SK-N-SH (cell line): ENCODE results near the gene JMJD6.
A peak's percentile ranks its signal among the peaks of the same experiment; 100 is the strongest.

Experiments
- CHD2 ChIP-seq: fragments of 150-350 bp; IDR thresholded peaks from 2 replicates; pipeline ENCODE4 v1.6.1; 2018; ENCODE audit warnings: low read length; ENCODE audit not compliant: partially characterized antibody
- EP300 ChIP-seq, 2 experiments: IDR thresholded peaks; 2 replicates each; pipeline versions ENCODE4 v1.4.0 to v1.6.1; 2012; ENCODE audit warnings: borderline replicate concordance in 1 of 2, low read depth in 1 of 2, low read length in 1 of 2
- GABPA ChIP-seq: IDR thresholded peaks from 2 replicates; pipeline ENCODE4 v1.4.0; 2012; ENCODE audit warnings: low read depth, mild to moderate bottlenecking
- MXI1 ChIP-seq: IDR thresholded peaks from 2 replicates; pipeline ENCODE4 v1.6.1; 2012; ENCODE audit warnings: mild to moderate bottlenecking, low read depth, low read length, improper control_type of control experiment
- NFIC ChIP-seq: IDR thresholded peaks from 2 replicates; pipeline ENCODE4 v1.4.0; 2012; ENCODE audit warnings: borderline replicate concordance
- POLR2AphosphoS5 ChIP-seq: IDR thresholded peaks from 2 replicates; pipeline ENCODE4 v1.6.1; 2012; ENCODE audit warnings: low read depth, low read length
- SIN3A ChIP-seq: IDR thresholded peaks from 2 replicates; pipeline ENCODE4 v1.6.1; 2012; ENCODE audit warnings: low read depth, mild to moderate bottlenecking, low read length, moderate library complexity, borderline replicate concordance
- TCF12 ChIP-seq: IDR thresholded peaks from 2 replicates; pipeline ENCODE4 v1.4.0; 2012
- YY1 ChIP-seq: IDR thresholded peaks from 2 replicates; pipeline ENCODE4 v1.4.0; 2012; ENCODE audit warnings: low read depth, mild to moderate bottlenecking
- TF ChIP-seq, protein P1 (sequence below): fragments of 200-600 bp; sonication (generic); IDR thresholded peaks from 2 replicates; pipeline ENCODE4 v1.6.1; 2017; ENCODE audit warnings: antibody characterized with exemption, mild to moderate bottlenecking, moderate library complexity
- TF ChIP-seq, protein P2 (sequence below): fragments of 150-350 bp; IDR thresholded peaks from 2 replicates; pipeline ENCODE4 v1.6.1; 2017; ENCODE audit warnings: antibody characterized with exemption, low read length, low read depth, borderline replicate concordance
- TF ChIP-seq, protein P3 (sequence below): IDR thresholded peaks from 2 replicates; pipeline ENCODE4 v1.6.1; 2012; ENCODE audit warnings: mild to moderate bottlenecking, low read depth, low read length, moderate library complexity
- TF ChIP-seq, protein P4 (sequence below): IDR thresholded peaks from 2 replicates; pipeline ENCODE4 v1.4.0; 2012; ENCODE audit warnings: low read depth
- TF ChIP-seq, protein P5 (sequence below): IDR thresholded peaks from 2 replicates; pipeline ENCODE4 v1.4.0; 2012; ENCODE audit warnings: low read depth, borderline replicate concordance

DNA sequence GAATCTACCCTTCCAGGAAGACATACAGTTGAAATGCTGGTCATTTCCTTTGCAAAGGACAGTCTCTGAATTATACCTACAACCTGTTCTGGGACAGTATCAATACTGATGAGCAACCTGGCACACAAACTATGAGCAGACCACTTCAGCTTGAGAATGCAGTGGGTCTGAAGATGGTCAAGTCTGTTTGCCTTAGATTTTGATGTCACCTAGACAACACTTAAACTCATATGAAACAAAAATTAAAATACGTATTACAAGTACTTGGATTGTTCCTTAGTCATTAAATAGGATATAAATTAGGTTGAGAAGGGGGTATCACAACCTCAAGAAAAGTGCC lies 7.2 kb upstream of the JMJD6 start:
- TF ChIP-seq, protein P1, sequence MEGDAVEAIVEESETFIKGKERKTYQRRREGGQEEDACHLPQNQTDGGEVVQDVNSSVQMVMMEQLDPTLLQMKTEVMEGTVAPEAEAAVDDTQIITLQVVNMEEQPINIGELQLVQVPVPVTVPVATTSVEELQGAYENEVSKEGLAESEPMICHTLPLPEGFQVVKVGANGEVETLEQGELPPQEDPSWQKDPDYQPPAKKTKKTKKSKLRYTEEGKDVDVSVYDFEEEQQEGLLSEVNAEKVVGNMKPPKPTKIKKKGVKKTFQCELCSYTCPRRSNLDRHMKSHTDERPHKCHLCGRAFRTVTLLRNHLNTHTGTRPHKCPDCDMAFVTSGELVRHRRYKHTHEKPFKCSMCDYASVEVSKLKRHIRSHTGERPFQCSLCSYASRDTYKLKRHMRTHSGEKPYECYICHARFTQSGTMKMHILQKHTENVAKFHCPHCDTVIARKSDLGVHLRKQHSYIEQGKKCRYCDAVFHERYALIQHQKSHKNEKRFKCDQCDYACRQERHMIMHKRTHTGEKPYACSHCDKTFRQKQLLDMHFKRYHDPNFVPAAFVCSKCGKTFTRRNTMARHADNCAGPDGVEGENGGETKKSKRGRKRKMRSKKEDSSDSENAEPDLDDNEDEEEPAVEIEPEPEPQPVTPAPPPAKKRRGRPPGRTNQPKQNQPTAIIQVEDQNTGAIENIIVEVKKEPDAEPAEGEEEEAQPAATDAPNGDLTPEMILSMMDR, result no peak
- TF ChIP-seq POLR2AphosphoS5 (peak; percentile 4; the same call in 1 of the 2 replicates), GABPA (no peak), YY1 (no peak), CHD2 (no peak), EP300 (IDR thresholded peaks at IDR 0.05; ENCODE audit: borderline replicate concordance in 1 of 2, low read depth in 1 of 2, low read length in 1 of 2) (no peak), NFIC (no peak), SIN3A (no peak), TCF12 (no peak), MXI1 (no peak)
- TF ChIP-seq, protein P2, sequence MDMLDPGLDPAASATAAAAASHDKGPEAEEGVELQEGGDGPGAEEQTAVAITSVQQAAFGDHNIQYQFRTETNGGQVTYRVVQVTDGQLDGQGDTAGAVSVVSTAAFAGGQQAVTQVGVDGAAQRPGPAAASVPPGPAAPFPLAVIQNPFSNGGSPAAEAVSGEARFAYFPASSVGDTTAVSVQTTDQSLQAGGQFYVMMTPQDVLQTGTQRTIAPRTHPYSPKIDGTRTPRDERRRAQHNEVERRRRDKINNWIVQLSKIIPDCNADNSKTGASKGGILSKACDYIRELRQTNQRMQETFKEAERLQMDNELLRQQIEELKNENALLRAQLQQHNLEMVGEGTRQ, result no peak
- TF ChIP-seq, protein P3, sequence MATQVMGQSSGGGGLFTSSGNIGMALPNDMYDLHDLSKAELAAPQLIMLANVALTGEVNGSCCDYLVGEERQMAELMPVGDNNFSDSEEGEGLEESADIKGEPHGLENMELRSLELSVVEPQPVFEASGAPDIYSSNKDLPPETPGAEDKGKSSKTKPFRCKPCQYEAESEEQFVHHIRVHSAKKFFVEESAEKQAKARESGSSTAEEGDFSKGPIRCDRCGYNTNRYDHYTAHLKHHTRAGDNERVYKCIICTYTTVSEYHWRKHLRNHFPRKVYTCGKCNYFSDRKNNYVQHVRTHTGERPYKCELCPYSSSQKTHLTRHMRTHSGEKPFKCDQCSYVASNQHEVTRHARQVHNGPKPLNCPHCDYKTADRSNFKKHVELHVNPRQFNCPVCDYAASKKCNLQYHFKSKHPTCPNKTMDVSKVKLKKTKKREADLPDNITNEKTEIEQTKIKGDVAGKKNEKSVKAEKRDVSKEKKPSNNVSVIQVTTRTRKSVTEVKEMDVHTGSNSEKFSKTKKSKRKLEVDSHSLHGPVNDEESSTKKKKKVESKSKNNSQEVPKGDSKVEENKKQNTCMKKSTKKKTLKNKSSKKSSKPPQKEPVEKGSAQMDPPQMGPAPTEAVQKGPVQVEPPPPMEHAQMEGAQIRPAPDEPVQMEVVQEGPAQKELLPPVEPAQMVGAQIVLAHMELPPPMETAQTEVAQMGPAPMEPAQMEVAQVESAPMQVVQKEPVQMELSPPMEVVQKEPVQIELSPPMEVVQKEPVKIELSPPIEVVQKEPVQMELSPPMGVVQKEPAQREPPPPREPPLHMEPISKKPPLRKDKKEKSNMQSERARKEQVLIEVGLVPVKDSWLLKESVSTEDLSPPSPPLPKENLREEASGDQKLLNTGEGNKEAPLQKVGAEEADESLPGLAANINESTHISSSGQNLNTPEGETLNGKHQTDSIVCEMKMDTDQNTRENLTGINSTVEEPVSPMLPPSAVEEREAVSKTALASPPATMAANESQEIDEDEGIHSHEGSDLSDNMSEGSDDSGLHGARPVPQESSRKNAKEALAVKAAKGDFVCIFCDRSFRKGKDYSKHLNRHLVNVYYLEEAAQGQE, result no peak
- TF ChIP-seq, protein P4, sequence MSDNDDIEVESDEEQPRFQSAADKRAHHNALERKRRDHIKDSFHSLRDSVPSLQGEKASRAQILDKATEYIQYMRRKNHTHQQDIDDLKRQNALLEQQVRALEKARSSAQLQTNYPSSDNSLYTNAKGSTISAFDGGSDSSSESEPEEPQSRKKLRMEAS, result no peak
- TF ChIP-seq, protein P5, sequence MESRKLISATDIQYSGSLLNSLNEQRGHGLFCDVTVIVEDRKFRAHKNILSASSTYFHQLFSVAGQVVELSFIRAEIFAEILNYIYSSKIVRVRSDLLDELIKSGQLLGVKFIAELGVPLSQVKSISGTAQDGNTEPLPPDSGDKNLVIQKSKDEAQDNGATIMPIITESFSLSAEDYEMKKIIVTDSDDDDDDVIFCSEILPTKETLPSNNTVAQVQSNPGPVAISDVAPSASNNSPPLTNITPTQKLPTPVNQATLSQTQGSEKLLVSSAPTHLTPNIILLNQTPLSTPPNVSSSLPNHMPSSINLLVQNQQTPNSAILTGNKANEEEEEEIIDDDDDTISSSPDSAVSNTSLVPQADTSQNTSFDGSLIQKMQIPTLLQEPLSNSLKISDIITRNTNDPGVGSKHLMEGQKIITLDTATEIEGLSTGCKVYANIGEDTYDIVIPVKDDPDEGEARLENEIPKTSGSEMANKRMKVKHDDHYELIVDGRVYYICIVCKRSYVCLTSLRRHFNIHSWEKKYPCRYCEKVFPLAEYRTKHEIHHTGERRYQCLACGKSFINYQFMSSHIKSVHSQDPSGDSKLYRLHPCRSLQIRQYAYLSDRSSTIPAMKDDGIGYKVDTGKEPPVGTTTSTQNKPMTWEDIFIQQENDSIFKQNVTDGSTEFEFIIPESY, result no peak; the same call in 1 of the 2 replicates
